ENCODE data around the gene CLDN4. TPM values are rescaled to one million over a fixed set of nuclear protein-coding genes. Genes with fewer than 3 reads are reported as not detected.
"Not testable (repeated sequence)": the region's sequence is repeated elsewhere in the genome, so short reads cannot be mapped to it uniquely, and the experiment has no call there.

Gene CLDN4
- total RNA-seq, 2 donors from 2014 or later = 0.41 TPM; not detected in 1

- H3K27me3 ChIP-seq = no peaks in the 10 kb centered on the region
- no peaks in the 10 kb centered on the region for H3K4me1 ChIP-seq
- no peak overlapping the region for H3K27ac ChIP-seq
- peak; percentile 68 to 81 for TF ChIP-seq CTCF (IDR thresholded peaks at IDR 0.05)
- no peak overlapping the region for H3K4me3 ChIP-seq
- H3K9me3 ChIP-seq = peaks cover 0 to 5% of the 10 kb centered on the region in 2 donors
- DNase-seq (ENCODE audit: low spot score) = peak; percentile 72
- H3K36me3 ChIP-seq = no peaks in the 10 kb centered on the region
Observed at GRCh38 chr7:73811760-73812168, 19.0 kb upstream of the CLDN4 start.

- Histone ChIP-seq H3K9me3 (peaks cover 0 to 5% of the 10 kb centered on the region in 2 donors), H3K4me1 (no peaks in the 10 kb centered on the region), H3K27ac (no peak overlapping the region), H3K27me3 (no peaks in the 10 kb centered on the region), H3K4me3 (no peak overlapping the region), H3K36me3 (no peaks in the 10 kb centered on the region)
- no peak for TF ChIP-seq CTCF (IDR thresholded peaks at IDR 0.05)
- DNase-seq (ENCODE audit: low spot score) = no peak
Observed at GRCh38 chr7:73812996-73813395, 17.8 kb upstream of the CLDN4 start.

GRCh38 chr7:73815436-73815835 is 15.4 kb upstream of the CLDN4 start:
- Histone ChIP-seq H3K4me1 (no peaks in the 10 kb centered on the region), H3K27ac (no peak overlapping the region), H3K4me3 (no peak overlapping the region), H3K27me3 (no peaks in the 10 kb centered on the region), H3K9me3 (peaks cover 0 to 5% of the 10 kb centered on the region in 2 donors), H3K36me3 (no peaks in the 10 kb centered on the region)
- TF ChIP-seq CTCF (IDR thresholded peaks at IDR 0.05) = no peak
- DNase-seq (ENCODE audit: low spot score) = no peak

- TF ChIP-seq CTCF (IDR thresholded peaks at IDR 0.05) = no peak
- no peak for DNase-seq (ENCODE audit: low spot score)
- Histone ChIP-seq H3K27me3 (no peaks in the 10 kb centered on the region), H3K9me3 (peaks cover 0 to 5% of the 10 kb centered on the region in 2 donors), H3K4me3 (no peak overlapping the region), H3K27ac (no peak overlapping the region), H3K4me1 (no peaks in the 10 kb centered on the region), H3K36me3 (no peaks in the 10 kb centered on the region)
Observed at GRCh38 chr7:73817121-73817520, 13.7 kb upstream of the CLDN4 start.

- Histone ChIP-seq H3K36me3 (no peaks in the 10 kb centered on the region), H3K4me3 (no peak overlapping the region), H3K27ac (no peak overlapping the region), H3K4me1 (no peaks in the 10 kb centered on the region), H3K9me3 (no peaks in the 10 kb centered on the region), H3K27me3 (no peaks in the 10 kb centered on the region)
- no peak for DNase-seq (ENCODE audit: low spot score)
- no peak for TF ChIP-seq CTCF (IDR thresholded peaks at IDR 0.05)
Observed at GRCh38 chr7:73820013-73820412, 10.8 kb upstream of the CLDN4 start.

GRCh38 chr7:73821597-73822285 is 9.1 kb upstream of the CLDN4 start:
- H3K9me3 ChIP-seq; H3K27ac ChIP-seq; H3K27me3 ChIP-seq; H3K4me3 ChIP-seq; H3K36me3 ChIP-seq; H3K4me1 ChIP-seq; DNase-seq (ENCODE audit: low spot score): not testable (repeated sequence)

Measured in right atrium auricular region (tissue), 2 donors.